Astrocyte (in vitro differentiated cells and primary cell): ENCODE measurements around the gene NOX3. TPM values are rescaled to one million over a fixed set of nuclear protein-coding genes. Genes with fewer than 3 reads are reported as not detected.

ENCODE experiments used
- DNase-seq: peaks from one replicate; pipeline ENCODE4 v3.0.0-alpha.2; 2010; ENCODE audit warnings: low read depth
- FAIRE-seq: peaks from 2 replicates; lab custom pipeline; 2011; peaks lifted over from hg19 to GRCh38; lab: Jason Lieb, UNC
- H2AFZ ChIP-seq: 2 replicates; pipeline ENCODE4 v1.6.0; 2012; ENCODE audit warnings: low read depth, low read length, inconsistent platforms
- H3K27ac ChIP-seq: 2 replicates; pipeline ENCODE4 v1.5.1; 2011; ENCODE audit warnings: low read depth, low read length, inconsistent platforms
- H3K27me3 ChIP-seq: 2 replicates; pipeline ENCODE4 v1.6.0; 2011; ENCODE audit warnings: low read length, inconsistent platforms; ENCODE audit not compliant: insufficient read depth
- H3K36me3 ChIP-seq: 2 replicates; pipeline ENCODE4 v1.5.1; 2011; ENCODE audit warnings: low read length, inconsistent platforms; ENCODE audit not compliant: insufficient read depth
- H3K4me1 ChIP-seq: 2 replicates; pipeline ENCODE4 v1.5.1; 2011; ENCODE audit warnings: low read length, inconsistent platforms; ENCODE audit not compliant: insufficient read depth
- H3K4me2 ChIP-seq: 2 replicates; pipeline ENCODE4 v1.6.0; 2012; ENCODE audit warnings: low read length, inconsistent platforms
- H3K4me3 ChIP-seq: 2 replicates; pipeline ENCODE4 v1.5.1; 2011; ENCODE audit warnings: low read depth, mild to moderate bottlenecking, low read length, inconsistent platforms; ENCODE audit not compliant: insufficient read depth
- H3K79me2 ChIP-seq: 2 replicates; pipeline ENCODE4 v1.6.0; 2012; ENCODE audit warnings: mild to moderate bottlenecking, low read length, inconsistent platforms; ENCODE audit not compliant: insufficient read depth
- H3K9ac ChIP-seq: 2 replicates; pipeline ENCODE4 v1.6.0; 2012; ENCODE audit warnings: mild to moderate bottlenecking, low read length, inconsistent platforms
- H3K9me3 ChIP-seq: 2 replicates; pipeline ENCODE4 v1.5.1; 2012; ENCODE audit warnings: low read depth, mild to moderate bottlenecking, low read length, inconsistent platforms; ENCODE audit not compliant: insufficient read depth
- H4K20me1 ChIP-seq: 2 replicates; pipeline ENCODE4 v1.6.0; 2012; ENCODE audit warnings: low read length, inconsistent platforms; ENCODE audit not compliant: insufficient read depth
- H3K27ac Mint-ChIP-seq: one replicate; pipeline ENCODE4 v1.8.0; 2021; ENCODE audit warnings: mild to moderate bottlenecking, mixed read lengths; ENCODE audit not compliant: unreplicated experiment
- H3K27me3 Mint-ChIP-seq: one replicate; pipeline ENCODE4 v1.8.0; 2021; ENCODE audit warnings: low read depth, mixed read lengths; ENCODE audit not compliant: unreplicated experiment
- H3K36me3 Mint-ChIP-seq: one replicate; pipeline ENCODE4 v1.8.0; 2021; ENCODE audit warnings: low read depth, mixed read lengths; ENCODE audit not compliant: unreplicated experiment
- H3K4me1 Mint-ChIP-seq: one replicate; pipeline ENCODE4 v1.8.0; 2021; ENCODE audit warnings: low read depth, mixed read lengths; ENCODE audit not compliant: unreplicated experiment
- H3K4me3 Mint-ChIP-seq: one replicate; pipeline ENCODE4 v1.8.0; 2021; ENCODE audit warnings: mild to moderate bottlenecking, moderate library complexity, mixed read lengths; ENCODE audit not compliant: unreplicated experiment
- H3K9me3 Mint-ChIP-seq: one replicate; pipeline ENCODE4 v1.8.0; 2021; ENCODE audit warnings: mild to moderate bottlenecking, mixed read lengths; ENCODE audit not compliant: unreplicated experiment
- CTCF ChIP-seq: IDR thresholded peaks from 2 replicates; pipeline ENCODE4 v1.5.1; 2011; ENCODE audit warnings: low read depth, mild to moderate bottlenecking, inconsistent platforms, low read length, moderate library complexity; ENCODE audit not compliant: insufficient read depth
- EZH2 ChIP-seq: IDR thresholded peaks from 2 replicates; pipeline ENCODE4 v1.6.1; 2012; ENCODE audit warnings: mild to moderate bottlenecking, low read length, inconsistent platforms; ENCODE audit not compliant: insufficient read depth
- total RNA-seq: library from RNA; stranded (reverse); gene quantifications from 2 replicates; pipeline ENCODE4 v1.2.1, GENCODE V29; 2021

Gene NOX3
- total RNA-seq, 1 donor from 2014 or later, result 0.30 TPM

- H3K27ac ChIP-seq, result no peak overlapping the region
- H4K20me1 ChIP-seq, result no peaks in the 10 kb centered on the region
- no peaks in the 10 kb centered on the region for H3K27me3 ChIP-seq
- FAIRE-seq (no peak), DNase-seq (no peak)
- H3K36me3 ChIP-seq, result no peaks in the 10 kb centered on the region
- Mint-ChIP-seq H3K27me3 (no peaks in the 10 kb centered on the region), H3K27ac (no peak overlapping the region), H3K9me3 (peaks cover 3% of the 10 kb centered on the region), H3K36me3 (no peaks in the 10 kb centered on the region), H3K4me3 (no peak overlapping the region), H3K4me1 (peaks cover 2% of the 10 kb centered on the region)
- no peaks in the 10 kb centered on the region for H3K9me3 ChIP-seq
- H3K4me3 ChIP-seq, result no peak overlapping the region
- no peak overlapping the region for H3K9ac ChIP-seq
- H3K4me1 ChIP-seq, result peaks cover under 1% of the 10 kb centered on the region
- no peak for TF ChIP-seq EZH2
- no peak for TF ChIP-seq CTCF
- no peak overlapping the region for H2AFZ ChIP-seq
- H3K79me2 ChIP-seq, result no peaks in the 10 kb centered on the region
- no peak overlapping the region for H3K4me2 ChIP-seq
Observed at GRCh38 chr6:155487371-155488130, 31.9 kb upstream of the NOX3 start.

DNA sequence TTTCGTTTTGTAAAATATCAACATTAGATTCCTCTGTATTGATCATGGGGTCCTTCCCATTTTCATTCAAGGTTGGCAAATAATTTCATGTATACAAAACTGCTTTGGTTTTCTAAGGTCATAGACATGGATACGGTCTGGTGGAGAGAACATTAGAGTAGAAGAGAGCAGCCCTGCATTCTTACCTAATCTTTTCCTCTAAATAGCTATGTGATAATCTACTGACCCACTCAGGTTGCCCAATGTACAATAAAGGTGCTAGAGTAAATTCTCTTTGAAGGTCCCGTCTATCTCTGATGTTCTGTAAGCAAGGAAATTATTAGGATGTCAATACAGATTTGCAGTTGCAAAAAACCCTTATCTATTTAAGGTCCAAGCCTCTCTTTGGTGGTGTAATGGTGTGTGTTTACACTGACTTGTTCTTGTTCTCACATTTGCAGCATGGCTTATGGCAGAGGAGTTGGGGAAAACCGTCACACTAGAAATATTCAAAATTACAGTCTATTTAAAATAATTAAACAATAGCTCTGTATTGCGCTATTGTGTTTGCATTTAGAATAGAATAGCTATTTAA, 31.2 kb upstream of the NOX3 start:
- Mint-ChIP-seq H3K4me3 (no peak overlapping the region), H3K36me3 (no peaks in the 10 kb centered on the region), H3K9me3 (no peaks in the 10 kb centered on the region), H3K4me1 (no peaks in the 10 kb centered on the region), H3K27ac (no peak overlapping the region), H3K27me3 (no peaks in the 10 kb centered on the region)
- TF ChIP-seq EZH2 (no peak), CTCF (no peak)
- FAIRE-seq, result peak; percentile 26
- H3K27ac ChIP-seq, result no peak overlapping the region
- H4K20me1 ChIP-seq, result no peaks in the 10 kb centered on the region
- no peaks in the 10 kb centered on the region for H3K4me1 ChIP-seq
- no peak overlapping the region for H3K9ac ChIP-seq
- no peak overlapping the region for H2AFZ ChIP-seq
- H3K4me3 ChIP-seq, result no peak overlapping the region
- no peak for DNase-seq
- no peak overlapping the region for H3K4me2 ChIP-seq
- no peaks in the 10 kb centered on the region for H3K36me3 ChIP-seq
- H3K9me3 ChIP-seq, result no peaks in the 10 kb centered on the region
- no peaks in the 10 kb centered on the region for H3K79me2 ChIP-seq
- no peaks in the 10 kb centered on the region for H3K27me3 ChIP-seq

GRCh38 chr6:155485756-155486155, 30.1 kb upstream of the NOX3 start:
- FAIRE-seq (no peak), DNase-seq (no peak)
- Histone ChIP-seq H3K27me3 (no peaks in the 10 kb centered on the region), H3K9ac (no peak overlapping the region), H3K9me3 (no peaks in the 10 kb centered on the region), H4K20me1 (no peaks in the 10 kb centered on the region), H3K36me3 (no peaks in the 10 kb centered on the region), H3K4me3 (no peak overlapping the region), H3K27ac (no peak overlapping the region), H3K4me1 (no peaks in the 10 kb centered on the region), H3K79me2 (no peaks in the 10 kb centered on the region), H3K4me2 (no peak overlapping the region), H2AFZ (no peak overlapping the region)
- Mint-ChIP-seq H3K36me3 (no peaks in the 10 kb centered on the region), H3K27me3 (no peaks in the 10 kb centered on the region), H3K27ac (no peak overlapping the region), H3K4me3 (no peak overlapping the region), H3K9me3 (no peaks in the 10 kb centered on the region), H3K4me1 (no peaks in the 10 kb centered on the region)
- TF ChIP-seq EZH2 (no peak), CTCF (no peak)
